ENCODE data around the gene SOBP.

GRCh38 chr6:107674995-107675738 lies 185.2 kb downstream of the SOBP start:
- TF ChIP-seq CTCF (optimal IDR thresholded peaks at IDR 0.05 in 1 of 3, IDR thresholded peaks at IDR 0.05 in 1 of 3, conservative IDR thresholded peaks at IDR 0.05 in 1 of 3; ENCODE audit: extremely low read depth in 1 of 3, insufficient read depth in 2 of 3, low read length in 3 of 3) (peak; percentile 92 to 98 (median 95)), EZH2 (IDR thresholded peaks at IDR 0.05; ENCODE audit: low read length) (no peak)
